CD8-positive, alpha-beta memory T cell (primary cell): Measurements from ENCODE around the gene RUNDC1. TPM values are rescaled to one million over a fixed set of nuclear protein-coding genes. Genes with fewer than 3 reads are reported as not detected.

Experiments
- CTCF ChIA-PET: fragments of 350-600 bp; sonication (Branson Sonifier 250); formaldehyde crosslinking; loops from one replicate; lab custom pipeline; 2021; ENCODE audit warnings: antibody characterized with exemption; lab: Charles Lee
- POLR2A ChIA-PET: fragments of 350-600 bp; sonication (Branson Sonifier 250); formaldehyde crosslinking; loops from one replicate; lab custom pipeline; 2021; ENCODE audit warnings: antibody characterized with exemption; lab: Charles Lee
- DNase-seq, 5 donors: peaks; one replicate each; pipeline versions ENCODE4 v3.0.0 to v3.0.0-alpha.2; 2020 to 2022; ENCODE audit warnings: mixed read lengths in 1 of 5
- H3K27ac ChIP-seq: one replicate; pipeline ENCODE4 v1.7.0; 2013; ENCODE audit warnings: low read depth, mild to moderate bottlenecking, low read length, moderate library complexity
- H3K27me3 ChIP-seq: 2 replicates; pipeline ENCODE4 v1.7.0; 2013; ENCODE audit warnings: low read length, mild to moderate bottlenecking; ENCODE audit not compliant: insufficient read depth, poor library complexity, severe bottlenecking
- H3K36me3 ChIP-seq: 2 replicates; pipeline ENCODE4 v1.7.0; 2013; ENCODE audit warnings: mild to moderate bottlenecking, low read length, moderate library complexity; ENCODE audit not compliant: insufficient read depth
- H3K4me1 ChIP-seq: 2 replicates; pipeline ENCODE4 v1.7.0; 2013; ENCODE audit warnings: mild to moderate bottlenecking, low read length, moderate library complexity; ENCODE audit not compliant: insufficient read depth
- H3K4me3 ChIP-seq: 2 replicates; pipeline ENCODE4 v1.7.0; 2013; ENCODE audit warnings: mild to moderate bottlenecking, low read length
- H3K9me3 ChIP-seq: 2 replicates; pipeline ENCODE4 v1.7.0; 2013; ENCODE audit warnings: mild to moderate bottlenecking, low read length
- H3K27ac Mint-ChIP-seq, 8 donors: one replicate each; pipeline ENCODE4 v1.8.0; 2020 to 2021; ENCODE audit warnings: mixed read lengths in 8 of 8, mild to moderate bottlenecking in 6 of 8, inconsistent platforms in 3 of 8, moderate library complexity in 3 of 8
- H3K27me3 Mint-ChIP-seq, 2 donors: one replicate each; pipeline ENCODE4 v1.8.0; 2020 to 2021; ENCODE audit warnings: mixed read lengths in 2 of 2, mild to moderate bottlenecking in 1 of 2, moderate library complexity in 1 of 2
- H3K36me3 Mint-ChIP-seq, 3 donors: one replicate each; pipeline ENCODE4 v1.8.0; 2020 to 2021; ENCODE audit warnings: mixed read lengths in 3 of 3, inconsistent platforms in 1 of 3, mild to moderate bottlenecking in 1 of 3
- H3K4me1 Mint-ChIP-seq, 3 donors: one replicate each; pipeline ENCODE4 v1.8.0; 2020 to 2021; ENCODE audit warnings: mixed read lengths in 3 of 3, inconsistent platforms in 1 of 3, mild to moderate bottlenecking in 1 of 3
- H3K4me3 Mint-ChIP-seq, 7 donors: one replicate each; pipeline ENCODE4 v1.8.0; 2020 to 2021; ENCODE audit warnings: mixed read lengths in 7 of 7, mild to moderate bottlenecking in 6 of 7, moderate library complexity in 4 of 7, inconsistent platforms in 2 of 7
- H3K9me3 Mint-ChIP-seq, 5 donors: one replicate each; pipeline ENCODE4 v1.8.0; 2020 to 2022; ENCODE audit warnings: mixed read lengths in 5 of 5, mild to moderate bottlenecking in 3 of 5, moderate library complexity in 2 of 5, inconsistent platforms in 1 of 5
- polyA plus RNA-seq: library from polyadenylated mRNA; unstranded; fragments of 300-500 nt; fragmentation: Illumina TruSeq; gene quantifications from one replicate; pipeline ENCODE4 v1.2.3, GENCODE V29; 2021
- total RNA-seq, 2 experiments: library from RNA; stranded (reverse); gene quantifications; one replicate each; pipeline ENCODE4 v1.2.3, GENCODE V29; 2021

Gene RUNDC1
- total and polyA plus RNA-seq, 3 experiments from 2014 or later = 12.8 to 22.4 (median 13.1) TPM

DNA sequence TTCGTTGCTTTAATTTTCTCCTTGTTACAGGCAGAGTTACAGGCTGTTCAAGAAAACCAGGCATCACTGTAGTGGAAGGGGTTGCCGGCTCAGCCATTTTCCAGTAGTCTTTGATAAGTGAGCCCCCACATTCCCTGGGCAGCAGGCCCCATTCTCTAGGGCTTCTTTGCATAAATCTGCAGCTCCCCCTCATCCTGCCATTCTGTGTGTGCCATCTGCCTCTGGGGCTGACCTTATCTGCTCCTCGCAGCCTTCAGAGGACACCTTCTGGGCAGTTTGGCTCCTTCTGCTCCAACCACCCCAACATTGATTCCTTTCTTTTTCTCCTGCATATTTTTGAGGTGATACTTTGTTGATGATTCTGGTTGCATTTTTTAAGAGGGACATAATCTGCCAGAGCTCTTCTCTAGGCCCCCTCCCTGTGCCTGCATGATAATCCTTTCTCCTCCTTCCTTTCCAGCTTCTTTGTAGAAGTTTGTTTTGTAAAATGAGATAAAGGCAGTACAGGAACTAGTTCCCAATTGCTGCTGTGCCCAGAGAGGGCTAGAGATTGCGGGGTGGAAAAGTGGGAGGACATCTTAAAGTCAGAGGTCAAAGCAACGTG, 61.8 kb downstream of the RUNDC1 start:
- H3K36me3 ChIP-seq = no peaks in the 10 kb centered on the region
- POLR2A ChIA-PET = no interaction called here
- Mint-ChIP-seq H3K27me3 (no peaks in the 10 kb centered on the region), H3K36me3 (no peaks in the 10 kb centered on the region), H3K4me3 (no peak overlapping the region), H3K27ac (peak overlapping the region in 1 of 8 donors; percentile 72), H3K9me3 (no peaks in the 10 kb centered on the region), H3K4me1 (no peaks in the 10 kb centered on the region)
- H3K9me3 ChIP-seq = no peaks in the 10 kb centered on the region
- H3K27ac ChIP-seq = no peak overlapping the region
- DNase-seq = no peak
- CTCF ChIA-PET = no interaction called here
- H3K27me3 ChIP-seq = no peaks in the 10 kb centered on the region
- H3K4me1 ChIP-seq = no peaks in the 10 kb centered on the region
- no peak overlapping the region for H3K4me3 ChIP-seq

Other genes with a start within 250 kb of the RUNDC1 start
- gene EZH1, start 235.5 kb upstream of the RUNDC1 start, total RNA-seq = 10 to 100 TPM; 40.8 to 42.6 TPM
- 37.2 TPM for gene EZH1, start 235.5 kb upstream of the RUNDC1 start, polyA plus RNA-seq
- not detected for gene RAMP2, start 219.3 kb upstream of the RUNDC1 start, total RNA-seq
- not detected for gene RAMP2, start 219.3 kb upstream of the RUNDC1 start, polyA plus RNA-seq
- 100 to 1,000 TPM; 101 to 108 TPM for gene VPS25, start 207.1 kb upstream of the RUNDC1 start, total RNA-seq
- 63.8 TPM for gene VPS25, start 207.1 kb upstream of the RUNDC1 start, polyA plus RNA-seq
- under 1 TPM; 0.18 to 0.55 TPM for gene WNK4, start 200.0 kb upstream of the RUNDC1 start, total RNA-seq
- not detected for gene WNK4, start 200.0 kb upstream of the RUNDC1 start, polyA plus RNA-seq
- gene COA3, start 181.9 kb upstream of the RUNDC1 start, total RNA-seq = 10 to 100 TPM; 55.5 to 60.8 TPM
- 132 TPM for gene COA3, start 181.9 kb upstream of the RUNDC1 start, polyA plus RNA-seq
- gene CNTD1, start 181.7 kb upstream of the RUNDC1 start, total RNA-seq = not detected
- gene CNTD1, start 181.7 kb upstream of the RUNDC1 start, polyA plus RNA-seq = 0.15 TPM
- 10 to 100 TPM; 89.2 to 90.6 TPM for gene BECN1, start 156.3 kb upstream of the RUNDC1 start, total RNA-seq
- gene BECN1, start 156.3 kb upstream of the RUNDC1 start, polyA plus RNA-seq = 147 TPM
- 100 to 1,000 TPM; 243 to 244 TPM for gene PSME3, start 147.2 kb upstream of the RUNDC1 start, total RNA-seq
- 136 TPM for gene PSME3, start 147.2 kb upstream of the RUNDC1 start, polyA plus RNA-seq
- gene AOC2, start 136.0 kb upstream of the RUNDC1 start, total RNA-seq = 1 to 10 TPM; 2.4 to 2.7 TPM
- 0.09 TPM for gene AOC2, start 136.0 kb upstream of the RUNDC1 start, polyA plus RNA-seq
- 1 to 10 TPM; 1.0 to 1.3 TPM for gene AOC3, start 129.4 kb upstream of the RUNDC1 start, total RNA-seq
- gene AOC3, start 129.4 kb upstream of the RUNDC1 start, polyA plus RNA-seq = not detected
- not detected for gene G6PC1, start 79.8 kb upstream of the RUNDC1 start, total RNA-seq
- not detected for gene G6PC1, start 79.8 kb upstream of the RUNDC1 start, polyA plus RNA-seq
- gene AARSD1, start 16.1 kb upstream of the RUNDC1 start, total RNA-seq = 100 to 1,000 TPM in 1 of 2 experiments, 10 to 100 TPM in 1; 99.1 to 102 TPM
- 39.4 TPM for gene AARSD1, start 16.1 kb upstream of the RUNDC1 start, polyA plus RNA-seq
- gene PTGES3L, start 485 bp upstream of the RUNDC1 start, total RNA-seq = under 1 TPM; 0.37 to 0.55 TPM
- gene PTGES3L, start 485 bp upstream of the RUNDC1 start, polyA plus RNA-seq = not detected
- 1,000 to 10,000 TPM; 1,412 to 1,428 TPM for gene RPL27, start 17.9 kb downstream of the RUNDC1 start, total RNA-seq
- gene RPL27, start 17.9 kb downstream of the RUNDC1 start, polyA plus RNA-seq = 1,922 TPM
- gene IFI35, start 26.2 kb downstream of the RUNDC1 start, total RNA-seq = 10 to 100 TPM; 23.2 to 24.0 TPM
- gene IFI35, start 26.2 kb downstream of the RUNDC1 start, polyA plus RNA-seq = 73.2 TPM
- 10 to 100 TPM; 31.1 to 35.9 TPM for gene VAT1, start 41.8 kb downstream of the RUNDC1 start, total RNA-seq
- 42.2 TPM for gene VAT1, start 41.8 kb downstream of the RUNDC1 start, polyA plus RNA-seq
- gene RND2, start 44.7 kb downstream of the RUNDC1 start, total RNA-seq = under 1 TPM; 0.04 to 0.22 TPM
- not detected for gene RND2, start 44.7 kb downstream of the RUNDC1 start, polyA plus RNA-seq
- 10 to 100 TPM; 66.8 to 71.5 TPM for gene BRCA1, start 144.8 kb downstream of the RUNDC1 start, total RNA-seq
- 3.3 TPM for gene BRCA1, start 144.8 kb downstream of the RUNDC1 start, polyA plus RNA-seq
- gene NBR1, start 190.6 kb downstream of the RUNDC1 start, total RNA-seq = 10 to 100 TPM; 42.6 to 44.3 TPM
- 81.4 TPM for gene NBR1, start 190.6 kb downstream of the RUNDC1 start, polyA plus RNA-seq
- gene TMEM106A, start 231.3 kb downstream of the RUNDC1 start, total RNA-seq = 10 to 100 TPM in 1 of 2 experiments, 1 to 10 TPM in 1; 8.8 to 10.2 TPM
- 5.3 TPM for gene TMEM106A, start 231.3 kb downstream of the RUNDC1 start, polyA plus RNA-seq
- under 1 TPM in 1 of 2 experiments, not detected in 1; 0.33 TPM for gene CCDC200, start 248.1 kb downstream of the RUNDC1 start, total RNA-seq
- gene CCDC200, start 248.1 kb downstream of the RUNDC1 start, polyA plus RNA-seq = 0.90 TPM